ENCODE measurements around the gene LPCAT3. TPM values are rescaled to one million over a fixed set of nuclear protein-coding genes. Genes with fewer than 3 reads are reported as not detected.

Gene LPCAT3
- total RNA-seq, 5 donors from 2014 or later (not counting 1 experiment from before 2014, with no cell fraction given): 19.3 to 27.6 (median 22.6) TPM

DNA sequence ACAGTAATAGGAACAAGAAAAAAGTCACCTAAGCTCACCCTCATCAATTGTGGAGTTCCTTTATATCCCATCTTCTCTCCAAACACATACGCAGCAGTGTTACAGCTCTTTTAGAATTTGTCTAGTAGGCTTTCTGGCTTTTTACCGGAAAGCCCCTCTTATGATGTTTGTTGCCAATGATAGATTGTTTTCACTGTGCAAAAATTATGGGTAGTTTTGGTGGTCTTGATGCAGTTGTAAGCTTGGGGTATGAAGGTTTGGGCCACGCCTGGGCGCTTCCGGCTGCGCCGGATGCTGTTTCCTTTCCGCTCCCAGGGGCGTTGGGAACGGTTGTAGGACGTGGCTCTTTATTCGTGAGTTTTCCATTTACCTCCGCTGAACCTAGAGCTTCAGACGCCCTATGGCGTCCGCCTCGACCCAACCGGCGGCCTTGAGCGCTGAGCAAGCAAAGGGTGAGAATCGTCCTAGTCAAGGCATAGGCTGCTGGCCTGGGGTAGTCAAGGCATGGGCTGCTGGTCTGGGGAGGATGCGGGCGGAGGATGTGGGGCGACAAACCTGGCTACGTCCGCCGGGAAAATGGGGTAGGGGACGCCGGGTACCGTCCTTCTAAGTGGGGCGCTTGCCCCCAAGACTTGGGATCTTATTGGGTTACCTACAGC, 74.4 kb downstream of the LPCAT3 start, which contains the start of the genes C12orf57 and RNU7-1:
Gene C12orf57 (plus strand): TSS at position 301 of the 659 bp plus-strand sequence. CDS start 100 bp downstream, at position 401.
Gene RNU7-1 (plus strand): TSS at position 95 of the 659 bp plus-strand sequence.
- Mint-ChIP-seq H3K27ac (peak within 1 kb of the TSS; percentile 97 to 100), H3K27me3 (no peaks in the 10 kb centered on the region), H3K4me3 (peak within 1 kb of the TSS; percentile 88 to 98 (median 91)), H3K36me3 (no peaks in the 10 kb centered on the region), H3K9me3 (no peaks in the 10 kb centered on the region), H3K4me1 (peaks cover 59 to 69% (median 68%) of the 10 kb centered on the region in 3 donors)
- H3K9me3 ChIP-seq: no peaks in the 10 kb centered on the region
- peak within 1 kb of the TSS; percentile 81 to 89 for H3K4me3 ChIP-seq (ENCODE audit: control insufficient read depth in 1 of 2, extremely low read depth in 1 of 2, low read length in 1 of 2)
- ChIA-PET CTCF (interaction anchor here (0.5 to 8.2 kb wide), 25 partner anchors 9 to 993 kb away, joined by 3 to 126 read pairs (median 7); partner anchors contain the start of genes C1RL (in 1 of the 2), CDCA3 (in 1 of the 2), LPCAT3 (in 1 of the 2) and SPSB2 (in 1 of the 2)), POLR2A (interaction anchor here (0.5 to 3.2 kb wide), 25 partner anchors 9 to 586 kb away, joined by 3 to 22 read pairs (median 5); partner anchors contain the start of genes CDCA3 (in 1 of the 2), LPCAT3 (in 1 of the 2), MLF2 (in 1 of the 2) and SPSB2 (in 1 of the 2))
- peaks cover 0 to 8% of the 10 kb centered on the region in 2 donors for H3K36me3 ChIP-seq (ENCODE audit: control insufficient read depth in 2 of 2, extremely low read depth in 1 of 2, insufficient read depth in 1 of 2, low read length in 1 of 2)
- DNase-seq (peak; percentile 55 to 90 (median 77)), ATAC-seq (replicated peaks in 1 of 4) (peak; percentile 46 to 67 (median 51))
- peak within 1 kb of the TSS; percentile 97 for H3K27ac ChIP-seq (ENCODE audit: low read length)
- H3K4me1 ChIP-seq (ENCODE audit: control insufficient read depth in 1 of 2, extremely low read depth in 1 of 2, insufficient read depth in 2 of 2, low read length in 2 of 2): peaks cover 24 to 69% of the 10 kb centered on the region in 2 experiments
- 1% methylated on average over 29 of the region's 31 CpGs for WGBS (ENCODE audit: insufficient coverage)
- H3K27me3 ChIP-seq (replicated peaks in 1 of 2; ENCODE audit: control insufficient read depth in 2 of 2, extremely low read depth in 1 of 2, insufficient read depth in 2 of 2, low read length in 1 of 2): no peaks in the 10 kb centered on the region

DNA sequence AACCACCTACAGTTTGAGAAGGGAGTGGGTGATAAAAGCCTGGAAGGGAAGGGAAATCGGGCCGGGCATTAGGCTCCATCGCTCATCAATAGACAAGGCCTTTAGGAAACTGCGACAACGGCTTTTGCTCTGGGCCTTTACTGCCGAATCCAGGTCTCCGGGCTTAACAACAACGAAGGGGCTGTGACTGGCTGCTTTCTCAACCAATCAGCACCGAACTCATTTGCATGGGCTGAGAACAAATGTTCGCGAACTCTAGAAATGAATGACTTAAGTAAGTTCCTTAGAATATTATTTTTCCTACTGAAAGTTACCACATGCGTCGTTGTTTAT, 74.9 kb downstream of the LPCAT3 start:
- ChIA-PET CTCF (interaction anchor here (0.5 to 8.2 kb wide), 22 partner anchors 9 to 993 kb away, joined by 3 to 126 read pairs (median 9); partner anchors contain the start of genes C1RL (in 1 of the 2), CDCA3 (in 1 of the 2), LPCAT3 (in 1 of the 2) and SPSB2 (in 1 of the 2)), POLR2A (interaction anchor here (0.5 to 3.2 kb wide), 21 partner anchors 9 to 586 kb away, joined by 3 to 22 read pairs (median 6); partner anchors contain the start of genes LPCAT3 (in 1 of the 2), SPSB2 (in 1 of the 2) and USP5 (in 1 of the 2))
- ATAC-seq (replicated peaks in 1 of 4) (peak; percentile 63 to 67 (median 65)), DNase-seq (peak; percentile 51 to 94 (median 83))
- Mint-ChIP-seq H3K9me3 (no peaks in the 10 kb centered on the region), H3K27ac (peak overlapping the region; percentile 97 to 100), H3K4me1 (peaks cover 55 to 65% (median 64%) of the 10 kb centered on the region in 3 donors), H3K36me3 (no peaks in the 10 kb centered on the region), H3K27me3 (no peaks in the 10 kb centered on the region), H3K4me3 (peak overlapping the region; percentile 88 to 98 (median 91))
- Histone ChIP-seq H3K36me3 (ENCODE audit: control insufficient read depth in 2 of 2, extremely low read depth in 1 of 2, insufficient read depth in 1 of 2, low read length in 1 of 2) (peaks cover 0 to 8% of the 10 kb centered on the region in 2 donors), H3K27me3 (replicated peaks in 1 of 2; ENCODE audit: control insufficient read depth in 2 of 2, extremely low read depth in 1 of 2, insufficient read depth in 2 of 2, low read length in 1 of 2) (no peaks in the 10 kb centered on the region), H3K9me3 (no peaks in the 10 kb centered on the region), H3K27ac (ENCODE audit: low read length) (peak overlapping the region; percentile 97), H3K4me3 (ENCODE audit: control insufficient read depth in 1 of 2, extremely low read depth in 1 of 2, low read length in 1 of 2) (peak overlapping the region in 1 of 2 donors; percentile 89), H3K4me1 (ENCODE audit: control insufficient read depth in 1 of 2, extremely low read depth in 1 of 2, insufficient read depth in 2 of 2, low read length in 2 of 2) (peaks cover 24 to 69% of the 10 kb centered on the region in 2 experiments)
- WGBS (ENCODE audit: insufficient coverage): 3% methylated on average over 5 of the region's 13 CpGs

DNA sequence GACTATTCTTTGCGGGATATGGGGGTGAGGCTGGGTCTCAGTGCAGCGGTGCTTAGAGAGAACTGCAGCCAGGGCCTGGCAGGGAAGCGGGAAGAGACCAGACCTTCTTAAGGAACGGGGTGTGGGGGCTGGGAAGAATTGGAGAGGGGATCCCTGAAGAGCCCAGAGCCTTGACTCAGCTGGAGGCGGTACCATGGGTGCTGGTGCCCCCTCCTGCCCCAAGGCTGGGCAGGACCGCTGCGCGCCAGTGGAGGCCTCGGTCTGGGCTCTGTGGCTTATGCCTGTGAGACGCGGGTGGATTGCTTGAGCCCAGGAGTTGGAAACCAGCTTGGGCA, 76.0 kb downstream of the LPCAT3 start:
- no peak overlapping the region for H3K4me3 ChIP-seq (ENCODE audit: control insufficient read depth in 1 of 2, extremely low read depth in 1 of 2, low read length in 1 of 2)
- CTCF ChIA-PET: interaction anchor here in 1 of 2 donors (2.7 kb wide), 1 partner anchor 70 kb away, joined by 14 read pairs; the partner anchor contains the start of gene SPSB2
- DNase-seq (no peak), ATAC-seq (replicated peaks in 1 of 4) (no peak)
- Mint-ChIP-seq H3K4me3 (peak overlapping the region in 1 of 3 donors; percentile 88), H3K36me3 (no peaks in the 10 kb centered on the region), H3K9me3 (no peaks in the 10 kb centered on the region), H3K27ac (peak overlapping the region; percentile 97 to 100), H3K4me1 (peaks cover 47 to 62% (median 53%) of the 10 kb centered on the region in 3 donors), H3K27me3 (no peaks in the 10 kb centered on the region)
- peaks cover 0 to 8% of the 10 kb centered on the region in 2 donors for H3K36me3 ChIP-seq (ENCODE audit: control insufficient read depth in 2 of 2, extremely low read depth in 1 of 2, insufficient read depth in 1 of 2, low read length in 1 of 2)
- POLR2A ChIA-PET: interaction anchor here in 1 of 2 donors (2.4 kb wide), 1 partner anchor 19 kb away, joined by 9 read pairs; no protein-coding TSS in a partner anchor
- H3K9me3 ChIP-seq: no peaks in the 10 kb centered on the region
- H3K4me1 ChIP-seq (ENCODE audit: control insufficient read depth in 1 of 2, extremely low read depth in 1 of 2, insufficient read depth in 2 of 2, low read length in 2 of 2): peaks cover 24 to 65% of the 10 kb centered on the region in 2 experiments
- H3K27ac ChIP-seq (ENCODE audit: low read length): peak overlapping the region; percentile 97
- 95% methylated on average over 8 of the region's 11 CpGs for WGBS (ENCODE audit: insufficient coverage)
- H3K27me3 ChIP-seq (replicated peaks in 1 of 2; ENCODE audit: control insufficient read depth in 2 of 2, extremely low read depth in 1 of 2, insufficient read depth in 2 of 2, low read length in 1 of 2): no peaks in the 10 kb centered on the region

DNA sequence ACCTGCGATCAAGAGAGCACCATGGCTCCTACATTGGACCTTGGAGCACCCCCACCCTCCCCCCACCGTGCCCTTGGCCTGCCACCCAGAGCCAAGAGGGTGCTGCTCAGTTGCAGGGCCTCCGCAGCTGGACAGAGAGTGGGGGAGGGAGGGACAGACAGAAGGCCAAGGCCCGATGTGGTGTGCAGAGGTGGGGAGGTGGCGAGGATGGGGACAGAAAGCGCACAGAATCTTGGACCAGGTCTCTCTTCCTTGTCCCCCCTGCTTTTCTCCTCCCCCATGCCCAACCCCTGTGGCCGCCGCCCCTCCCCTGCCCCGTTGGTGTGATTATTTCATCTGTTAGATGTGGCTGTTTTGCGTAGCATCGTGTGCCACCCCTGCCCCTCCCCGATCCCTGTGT, 76.5 kb downstream of the LPCAT3 start:
- Histone ChIP-seq H3K27ac (ENCODE audit: low read length) (no peak overlapping the region), H3K4me1 (ENCODE audit: control insufficient read depth in 1 of 2, extremely low read depth in 1 of 2, insufficient read depth in 2 of 2, low read length in 2 of 2) (peaks cover 19 to 65% of the 10 kb centered on the region in 2 experiments), H3K4me3 (ENCODE audit: control insufficient read depth in 1 of 2, extremely low read depth in 1 of 2, low read length in 1 of 2) (no peak overlapping the region), H3K9me3 (no peaks in the 10 kb centered on the region), H3K27me3 (replicated peaks in 1 of 2; ENCODE audit: control insufficient read depth in 2 of 2, extremely low read depth in 1 of 2, insufficient read depth in 2 of 2, low read length in 1 of 2) (no peaks in the 10 kb centered on the region), H3K36me3 (ENCODE audit: control insufficient read depth in 2 of 2, extremely low read depth in 1 of 2, insufficient read depth in 1 of 2, low read length in 1 of 2) (peaks cover 0 to 8% of the 10 kb centered on the region in 2 donors)
- ChIA-PET POLR2A (no interaction called here), CTCF (interaction anchor here (0.9 to 1.0 kb wide), 2 partner anchors 16 to 26 kb away, joined by 3 read pairs; no protein-coding TSS in a partner anchor)
- Mint-ChIP-seq H3K9me3 (no peaks in the 10 kb centered on the region), H3K4me3 (peak overlapping the region in 1 of 3 donors; percentile 88), H3K36me3 (no peaks in the 10 kb centered on the region), H3K27ac (no peak overlapping the region), H3K4me1 (peaks cover 44 to 59% (median 50%) of the 10 kb centered on the region in 3 donors), H3K27me3 (no peaks in the 10 kb centered on the region)
- no peak for DNase-seq
- ATAC-seq (replicated peaks in 1 of 4): no peak
- WGBS (ENCODE audit: insufficient coverage): no CpG with 5 or more reads among the region's 12 CpGs

DNA sequence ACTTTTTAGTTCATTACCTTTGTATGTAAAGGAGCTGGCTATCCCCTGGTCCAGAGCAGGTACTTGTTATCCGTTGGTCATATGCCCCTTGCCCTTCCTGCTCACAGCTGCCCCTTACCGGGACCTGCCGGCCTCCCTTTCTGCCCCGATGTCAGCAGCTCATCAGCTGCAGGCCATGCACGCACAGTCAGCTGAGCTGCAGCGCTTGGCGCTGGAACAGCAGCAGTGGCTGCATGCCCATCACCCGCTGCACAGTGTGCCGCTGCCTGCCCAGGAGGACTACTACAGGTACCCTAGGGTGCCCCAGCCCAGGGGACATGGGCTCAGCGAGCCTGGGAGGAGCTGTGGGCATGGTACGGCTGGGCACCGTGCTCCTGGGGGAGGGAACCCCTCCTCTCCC, 77.0 kb downstream of the LPCAT3 start:
- Mint-ChIP-seq H3K27ac (peak overlapping the region in 1 of 2 donors; percentile 23), H3K36me3 (no peaks in the 10 kb centered on the region), H3K4me3 (no peak overlapping the region), H3K4me1 (peaks cover 44 to 59% (median 50%) of the 10 kb centered on the region in 3 donors), H3K9me3 (no peaks in the 10 kb centered on the region), H3K27me3 (no peaks in the 10 kb centered on the region)
- WGBS (ENCODE audit: insufficient coverage): 94% methylated on average over 10 of the region's 12 CpGs
- H3K4me1 ChIP-seq (ENCODE audit: control insufficient read depth in 1 of 2, extremely low read depth in 1 of 2, insufficient read depth in 2 of 2, low read length in 2 of 2): peaks cover 21 to 65% of the 10 kb centered on the region in 2 experiments
- H3K9me3 ChIP-seq: no peaks in the 10 kb centered on the region
- no peak overlapping the region for H3K27ac ChIP-seq (ENCODE audit: low read length)
- H3K4me3 ChIP-seq (ENCODE audit: control insufficient read depth in 1 of 2, extremely low read depth in 1 of 2, low read length in 1 of 2): no peak overlapping the region
- H3K36me3 ChIP-seq (ENCODE audit: control insufficient read depth in 2 of 2, extremely low read depth in 1 of 2, insufficient read depth in 1 of 2, low read length in 1 of 2): peaks cover 0 to 8% of the 10 kb centered on the region in 2 donors
- POLR2A ChIA-PET: interaction anchor here in 1 of 2 donors (0.6 kb wide), 1 partner anchor 10 kb away, joined by 3 read pairs; no protein-coding TSS in a partner anchor
- ATAC-seq (replicated peaks in 1 of 4) (no peak), DNase-seq (no peak)
- CTCF ChIA-PET: interaction anchor here (0.9 to 1.0 kb wide), 3 partner anchors 16 to 68 kb away, joined by 3 to 11 read pairs (median 3); partner anchors contain the start of gene SPSB2 (in 1 of the 2)
- H3K27me3 ChIP-seq (replicated peaks in 1 of 2; ENCODE audit: control insufficient read depth in 2 of 2, extremely low read depth in 1 of 2, insufficient read depth in 2 of 2, low read length in 1 of 2): no peaks in the 10 kb centered on the region

DNA sequence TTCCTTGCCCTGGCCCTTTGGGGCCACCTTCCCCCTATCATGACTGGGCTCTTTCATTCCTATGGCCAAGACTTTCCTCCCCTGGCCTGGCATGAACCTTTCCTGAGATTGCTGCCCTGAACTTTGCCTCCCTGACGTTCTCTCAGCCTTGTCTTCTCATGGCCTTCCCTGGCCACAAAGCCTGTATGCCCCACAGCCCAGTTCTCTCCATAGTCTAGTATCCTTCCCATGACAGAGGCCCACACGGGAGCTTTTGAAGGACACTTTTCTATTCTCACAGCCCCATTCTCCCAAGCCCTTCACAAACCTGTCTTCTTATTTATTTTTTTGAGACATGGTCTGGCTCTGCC, 79.1 kb downstream of the LPCAT3 start:
- no peak for ATAC-seq (replicated peaks in 1 of 4)
- Histone ChIP-seq H3K27ac (ENCODE audit: low read length) (no peak overlapping the region), H3K4me1 (ENCODE audit: control insufficient read depth in 1 of 2, extremely low read depth in 1 of 2, insufficient read depth in 2 of 2, low read length in 2 of 2) (peaks cover 5 to 51% of the 10 kb centered on the region in 2 experiments), H3K27me3 (replicated peaks in 1 of 2; ENCODE audit: control insufficient read depth in 2 of 2, extremely low read depth in 1 of 2, insufficient read depth in 2 of 2, low read length in 1 of 2) (no peaks in the 10 kb centered on the region), H3K9me3 (no peaks in the 10 kb centered on the region), H3K36me3 (ENCODE audit: control insufficient read depth in 2 of 2, extremely low read depth in 1 of 2, insufficient read depth in 1 of 2, low read length in 1 of 2) (peaks cover 0 to 12% of the 10 kb centered on the region in 2 donors), H3K4me3 (ENCODE audit: control insufficient read depth in 1 of 2, extremely low read depth in 1 of 2, low read length in 1 of 2) (no peak overlapping the region)
- DNase-seq: no peak
- Mint-ChIP-seq H3K4me1 (peaks cover 39 to 56% (median 43%) of the 10 kb centered on the region in 3 donors), H3K27me3 (no peaks in the 10 kb centered on the region), H3K9me3 (no peaks in the 10 kb centered on the region), H3K27ac (peak overlapping the region; percentile 49 to 59), H3K4me3 (peak overlapping the region in 2 of 3 donors; percentile 28 to 38), H3K36me3 (peaks cover 5% of the 10 kb centered on the region)
- ChIA-PET POLR2A (interaction anchor here in 1 of 2 donors (0.6 kb wide), 1 partner anchor 250 kb away, joined by 8 read pairs; the partner anchor contains the start of gene ZNF384), CTCF (interaction anchor here (0.7 to 2.0 kb wide), 6 partner anchors 8 to 70 kb away, joined by 3 to 16 read pairs (median 4); partner anchors contain the start of gene SPSB2 (in 1 of the 2))
- 94% methylated on average over 2 of the region's 2 CpGs for WGBS (ENCODE audit: insufficient coverage)
